GM19452 (cell line): ENCODE results near the gene VAMP1.
"Not testable (repeated sequence)": the region's sequence is repeated elsewhere in the genome, so short reads cannot be mapped to it uniquely, and the experiment has no call there.

Experiments used
- ATAC-seq: cut with Tn5 transposase; IDR thresholded peaks from one replicate; pipeline ENCODE4 v1.9.1; 2021; ENCODE audit not compliant: unreplicated experiment

VAMP1 gene, protein sequence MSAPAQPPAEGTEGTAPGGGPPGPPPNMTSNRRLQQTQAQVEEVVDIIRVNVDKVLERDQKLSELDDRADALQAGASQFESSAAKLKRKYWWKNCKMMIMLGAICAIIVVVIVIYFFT

GRCh38 chr12:6470375-6471163, at the start of gene VAMP1:
TSS of gene VAMP1 (minus strand) at chr12:6470677. CDS start at chr12:6470531, 146 bp downstream.
- peak; percentile 80 for ATAC-seq

GRCh38 chr12:6520186-6520585, 49.7 kb upstream of the VAMP1 start:
- ATAC-seq = no peak

GRCh38 chr12:6508087-6508486, 37.6 kb upstream of the VAMP1 start:
- ATAC-seq = no peak

- no peak for ATAC-seq
Measured at GRCh38 chr12:6507102-6507998, 36.9 kb upstream of the VAMP1 start.

- ATAC-seq = no peak
Measured at GRCh38 chr12:6500466-6500865, 30.0 kb upstream of the VAMP1 start.

GRCh38 chr12:6497291-6497690, 26.8 kb upstream of the VAMP1 start:
- ATAC-seq = not testable (repeated sequence)

DNA sequence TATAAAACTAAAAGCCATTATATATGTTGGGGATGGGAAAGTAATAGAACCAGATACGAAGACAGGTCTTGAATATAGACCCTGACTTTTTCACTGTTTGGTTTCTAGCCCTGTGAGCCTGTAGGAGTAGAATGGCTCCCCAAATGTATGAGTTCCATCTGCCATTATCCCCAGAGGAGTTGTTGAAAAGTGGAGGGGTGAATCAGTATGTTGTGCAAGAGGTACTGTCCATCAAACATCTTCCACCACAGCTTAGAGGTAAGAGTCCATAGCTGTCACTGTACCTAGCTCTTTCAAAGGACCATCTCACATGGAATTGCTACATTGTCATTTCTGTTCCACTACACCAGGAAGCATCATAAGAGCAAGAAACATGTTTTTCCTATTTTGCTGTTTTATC, 24.5 kb upstream of the VAMP1 start:
- ATAC-seq = no peak

- no peak for ATAC-seq
Measured at GRCh38 chr12:6494258-6494743, 23.8 kb upstream of the VAMP1 start.

GRCh38 chr12:6493497-6494257, 23.2 kb upstream of the VAMP1 start, which contains the start of gene NCAPD2:
TSS of gene NCAPD2 (plus strand) at chr12:6494102. CDS start at chr12:6495099, 997 bp downstream.
- peak; percentile 84 for ATAC-seq

DNA sequence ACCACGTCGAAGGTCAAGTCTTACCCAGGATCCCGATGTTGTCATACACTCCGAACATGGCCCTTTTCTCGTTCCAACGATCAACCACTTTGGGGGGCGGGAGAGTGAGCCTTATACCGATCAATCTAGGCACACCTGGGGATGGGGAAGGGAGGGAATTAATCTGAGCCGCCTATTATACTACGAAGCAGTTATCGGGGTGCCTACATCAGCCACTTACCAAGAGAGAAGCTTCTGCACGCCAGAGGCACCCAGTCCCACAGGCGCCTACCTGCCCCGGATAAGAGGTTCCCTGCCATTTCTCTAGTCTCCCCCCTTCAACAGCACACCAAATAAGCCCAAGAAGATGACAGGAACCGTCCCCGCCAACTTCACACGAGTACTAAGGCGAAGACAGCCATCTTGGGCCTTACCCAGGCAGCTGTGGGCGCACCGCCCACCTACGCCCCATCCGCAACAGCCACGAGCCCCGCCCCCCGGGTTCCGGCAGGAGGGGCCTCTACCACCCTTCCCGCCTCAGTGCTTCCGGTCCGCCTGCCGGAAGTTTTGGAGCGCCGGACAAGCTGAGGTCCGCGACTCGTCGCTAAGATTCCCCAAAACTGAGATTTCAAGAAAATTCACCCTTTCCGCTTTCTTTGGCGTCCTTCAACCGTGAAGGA, 22.5 kb upstream of the VAMP1 start, which contains the start of gene MRPL51:
TSS of gene MRPL51 (minus strand) at position 425 of the 659 bp plus-strand sequence. CDS start at position 299, 126 bp downstream.
- ATAC-seq = peak; percentile 59

- not testable (repeated sequence) for ATAC-seq
Measured at GRCh38 chr12:6490673-6491072, 20.2 kb upstream of the VAMP1 start.

DNA sequence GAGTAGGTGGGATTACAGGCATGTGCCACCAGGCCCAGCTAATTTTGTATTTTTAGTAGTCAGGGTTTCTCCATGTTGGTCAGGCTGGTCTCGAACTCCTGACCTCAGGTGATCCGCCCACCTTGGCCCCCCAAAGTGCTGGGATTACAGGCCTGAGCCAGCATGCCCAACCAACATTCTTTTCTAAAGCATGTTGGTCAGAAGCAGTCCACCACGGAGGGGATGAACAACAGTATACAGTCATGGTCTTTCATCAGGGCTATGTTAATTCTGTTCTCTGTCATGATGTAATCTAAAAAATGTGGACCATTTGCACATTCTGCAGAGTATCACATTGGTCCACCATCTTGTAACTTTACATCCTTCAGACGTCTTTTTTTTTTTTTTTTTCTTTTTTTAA, 19.0 kb upstream of the VAMP1 start:
- no peak for ATAC-seq

GRCh38 chr12:6488240-6488639, 17.8 kb upstream of the VAMP1 start:
- no peak for ATAC-seq

DNA sequence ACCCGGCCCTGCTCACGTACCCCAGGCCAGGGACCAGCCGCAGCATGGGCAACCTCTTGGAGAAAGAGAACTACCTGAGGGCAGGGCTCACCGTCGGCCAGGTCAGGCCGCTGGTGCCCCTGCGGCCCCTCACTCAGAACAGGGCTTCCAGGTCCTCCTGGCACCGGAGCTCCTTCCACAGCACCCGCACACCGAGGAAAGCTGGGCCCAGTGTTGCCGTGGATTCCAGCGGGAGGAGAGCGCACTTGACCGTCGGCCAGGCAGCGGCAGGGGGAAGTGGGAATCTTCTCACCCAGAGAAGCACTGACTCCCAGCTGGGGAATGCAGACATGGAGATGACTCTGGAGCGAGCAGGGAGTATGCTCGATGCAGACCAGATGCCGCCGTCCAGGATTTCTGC, 7.9 kb upstream of the VAMP1 start:
- no peak for ATAC-seq

- ATAC-seq = not testable (repeated sequence)
Measured at GRCh38 chr12:6477601-6478377, 7.3 kb upstream of the VAMP1 start.

GRCh38 chr12:6476489-6476888, 6.0 kb upstream of the VAMP1 start:
- no peak for ATAC-seq

- ATAC-seq = not testable (repeated sequence)
Measured at GRCh38 chr12:6475233-6475975, 4.9 kb upstream of the VAMP1 start.

DNA sequence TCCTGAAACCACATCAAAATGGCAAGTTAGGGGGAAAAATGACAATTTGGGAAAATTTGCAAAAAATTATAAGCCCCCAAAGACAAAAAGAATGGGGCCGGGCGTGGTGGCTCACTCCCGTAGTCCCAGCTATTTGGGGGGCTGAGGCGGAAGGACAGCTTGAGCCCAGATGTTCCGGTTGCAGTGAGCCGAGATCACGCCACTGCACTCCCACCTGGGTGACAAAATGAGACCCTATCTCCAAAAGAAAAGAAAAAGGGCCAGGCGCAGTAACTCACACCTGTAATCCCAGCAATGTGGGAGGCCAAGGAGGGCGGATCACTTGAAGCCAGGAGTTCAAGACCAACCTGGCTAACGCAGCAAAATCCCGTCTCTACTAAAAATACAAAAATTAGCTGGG, 2.0 kb upstream of the VAMP1 start:
- ATAC-seq = no peak

GRCh38 chr12:6471989-6472360, 1.5 kb upstream of the VAMP1 start:
- no peak for ATAC-seq
